SH-SY5Y (cell line): ENCODE results near the gene GABARAPL2.

ENCODE experiments used
- GATA2 ChIP-seq: IDR thresholded peaks from 2 replicates; pipeline ENCODE4 v1.6.1; 2011; ENCODE audit warnings: mild to moderate bottlenecking, low read depth, low read length
- GATA3 ChIP-seq: IDR thresholded peaks from 2 replicates; pipeline ENCODE4 v1.6.1; 2011; ENCODE audit warnings: low read depth, mild to moderate bottlenecking, low read length, moderate library complexity

GABARAPL2 gene

GRCh38 chr16:75546293-75546692 lies 19.9 kb upstream of the GABARAPL2 start:
- TF ChIP-seq GATA2 (no peak), GATA3 (no peak)

- TF ChIP-seq GATA2 (no peak), GATA3 (no peak)
Measured at GRCh38 chr16:75550211-75550662, 15.9 kb upstream of the GABARAPL2 start.

- TF ChIP-seq GATA3 = no peak
- TF ChIP-seq GATA2 = no peak
Measured at GRCh38 chr16:75552951-75553350, 13.2 kb upstream of the GABARAPL2 start.

GRCh38 chr16:75555213-75555706 lies 10.9 kb upstream of the GABARAPL2 start:
- TF ChIP-seq GATA3 (no peak), GATA2 (0 out of 2 replicates have a peak, but pooled peaks have one; percentile 9)

GRCh38 chr16:75555707-75556430 lies 10.3 kb upstream of the GABARAPL2 start, which contains the start of gene TMEM231:
Gene TMEM231 (minus strand): TSS chr16:75556252. CDS start chr16:75556209, 43 bp downstream.
- TF ChIP-seq GATA2 (no peak), GATA3 (no peak)

GRCh38 chr16:75556431-75556950 lies 9.7 kb upstream of the GABARAPL2 start:
- no peak for TF ChIP-seq GATA3

- TF ChIP-seq GATA3 = no peak
- TF ChIP-seq GATA2 = no peak
Measured at GRCh38 chr16:75558846-75559401, 7.3 kb upstream of the GABARAPL2 start.

GRCh38 chr16:75559564-75560372 lies 6.4 kb upstream of the GABARAPL2 start:
- TF ChIP-seq GATA2 (no peak), GATA3 (no peak)

- no peak for TF ChIP-seq GATA2
Measured at GRCh38 chr16:75565640-75566039, 539 bp upstream of the GABARAPL2 start.

GRCh38 chr16:75566758-75567255 lies 628 bp downstream of the GABARAPL2 start:
- TF ChIP-seq GATA3 = no peak
- no peak for TF ChIP-seq GATA2

- no peak for TF ChIP-seq GATA2
- TF ChIP-seq GATA3 = no peak
Measured at GRCh38 chr16:75567911-75568310, 1.7 kb downstream of the GABARAPL2 start.

- TF ChIP-seq GATA2 (no peak), GATA3 (no peak)
Measured at GRCh38 chr16:75570396-75571065, 4.4 kb downstream of the GABARAPL2 start.

- TF ChIP-seq GATA3 = no peak
- TF ChIP-seq GATA2 = no peak
Measured at GRCh38 chr16:75572864-75573542, 6.8 kb downstream of the GABARAPL2 start.

GRCh38 chr16:75573955-75574354 lies 7.8 kb downstream of the GABARAPL2 start:
- TF ChIP-seq GATA2 (no peak), GATA3 (no peak)
